K562 (cell line): ENCODE results near the gene VPS41. TPM values are rescaled to one million over a fixed set of nuclear protein-coding genes. Genes with fewer than 3 reads are reported as not detected.
A peak's percentile ranks its signal among the peaks of the same experiment; 100 is the strongest.

Source experiments
- ATAC-seq: fragments of 200-7000 bp; cut with Tn5 transposase; 3 replicates; pipeline ENCODE4 v1.9.1; 2020; ENCODE audit warnings: moderate library complexity
- BruUV-seq: library from RNA; stranded (reverse); fragments of 400-500 nt; replicated peaks from 2 replicates; lab custom pipeline; 2021; lab: Mats Ljungman, UMichigan
- CTCF ChIA-PET: fragments of 300-600 bp; formaldehyde crosslinking; extraction: SDS; loops from one replicate; lab custom pipeline; 2021; ENCODE audit warnings: low intra/inter-chr PET ratio; lab: Yijun Ruan, JAX
- POLR2A ChIA-PET: fragments of 300-600, 350-650 bp; sonication (Branson Sonifier 250); formaldehyde crosslinking; extraction: SDS; loops from one replicate; lab custom pipeline; 2021; ENCODE audit warnings: antibody characterized with exemption, inconsistent platforms; lab: Yijun Ruan, JAX
- DNase-seq, 4 experiments: peaks; one replicate each; pipeline versions ENCODE4 v3.0.0 to v3.0.0-alpha.2; 2011 to 2018; ENCODE audit warnings: low spot score in 3 of 4, mixed read lengths in 3 of 4; ENCODE audit errors: extremely low read depth in 1 of 4
- FAIRE-seq: peaks from 2 replicates; lab custom pipeline; 2011; peaks lifted over from hg19 to GRCh38; lab: Jason Lieb, UNC
- H2AFZ ChIP-seq: 2 replicates; pipeline ENCODE4 v1.6.0; 2011; ENCODE audit warnings: low read depth, low read length, control low read depth, inconsistent platforms
- H3K27ac ChIP-seq: fragments of 200-600 bp; 3 replicates; pipeline ENCODE4 v1.8.0; 2011; ENCODE audit warnings: low read depth, mild to moderate bottlenecking, control low read depth, inconsistent platforms, low read length, moderate library complexity, mixed read lengths; ENCODE audit errors: extremely low read depth
- H3K27me3 ChIP-seq, 2 experiments: fragments of 300-600 bp in 1 of 2; 2 replicates in 1 of 2; 3 replicates in 1 of 2; pipeline versions ENCODE4 v1.6.0 to v1.8.0; 2011; ENCODE audit warnings: inconsistent platforms in 2 of 2, low read length in 2 of 2, mild to moderate bottlenecking in 1 of 2, mixed read lengths in 1 of 2, moderate library complexity in 1 of 2; ENCODE audit not compliant: control insufficient read depth in 2 of 2, insufficient read depth in 2 of 2
- H3K36me3 ChIP-seq: fragments of 300-600 bp; 3 replicates; pipeline ENCODE4 v1.8.0; 2011; ENCODE audit warnings: mild to moderate bottlenecking, low read length, inconsistent platforms; ENCODE audit not compliant: control insufficient read depth, insufficient read depth
- H3K4me1 ChIP-seq, 2 experiments: fragments of 200-600 bp in 1 of 2; replicated peaks in 1 of 2; 2 replicates in 1 of 2; 3 replicates in 1 of 2; pipeline versions ENCODE4 v1.5.1 to v1.8.0; 2011; ENCODE audit warnings: inconsistent platforms in 2 of 2, low read length in 2 of 2, mild to moderate bottlenecking in 1 of 2, mixed read lengths in 1 of 2, moderate library complexity in 1 of 2; ENCODE audit not compliant: control insufficient read depth in 2 of 2, insufficient read depth in 2 of 2
- H3K4me2 ChIP-seq: 2 replicates; pipeline ENCODE4 v1.6.1; 2011; ENCODE audit warnings: low read length, control low read depth, inconsistent platforms, mixed read lengths; ENCODE audit not compliant: insufficient read depth
- H3K4me3 ChIP-seq: fragments of 200-600 bp; sonication (generic), shearing (Covaris generic); 2 replicates; pipeline ENCODE4 v1.5.1; 2016; ENCODE audit warnings: control low read depth, inconsistent platforms
- H3K79me2 ChIP-seq: fragments of 200-600 bp; 3 replicates; pipeline ENCODE4 v1.8.0; 2011; ENCODE audit warnings: low read length, inconsistent platforms; ENCODE audit not compliant: control insufficient read depth, insufficient read depth
- H3K9ac ChIP-seq, 2 experiments: 2 replicates each; pipeline versions ENCODE4 v1.6.0 to v1.6.1; 2011; ENCODE audit warnings: low read depth in 2 of 2, low read length in 2 of 2, control low read depth in 1 of 2, inconsistent platforms in 1 of 2, mild to moderate bottlenecking in 1 of 2, mixed read lengths in 1 of 2; ENCODE audit not compliant: insufficient read depth in 1 of 2
- H3K9me1 ChIP-seq: one replicate; pipeline ENCODE4 v1.6.0; 2011; ENCODE audit warnings: inconsistent platforms, mild to moderate bottlenecking, low read length, moderate library complexity; ENCODE audit not compliant: control insufficient read depth, insufficient read depth
- H3K9me3 ChIP-seq: replicated peaks from 2 replicates; pipeline ENCODE4 v1.5.1; 2011; ENCODE audit warnings: low read depth, low read length, inconsistent platforms; ENCODE audit not compliant: control insufficient read depth, insufficient read depth
- H4K20me1 ChIP-seq: replicated peaks from 2 replicates; pipeline ENCODE4 v1.6.1; 2011; ENCODE audit warnings: low read length, inconsistent platforms, mixed read lengths; ENCODE audit not compliant: control insufficient read depth, insufficient read depth
- KAT7 ChIP-seq: sonication (generic); formaldehyde crosslinking; IDR thresholded peaks from 2 replicates; pipeline ENCODE4 v1.8.0; 2022; ENCODE audit warnings: missing genetic modification reagents, mild to moderate bottlenecking, borderline replicate concordance
- PHTF2 ChIP-seq: fragments of 250-450 bp; sonication (Bioruptor Pico); IDR thresholded peaks from 2 replicates; pipeline ENCODE4 v1.5.0; 2021; ENCODE audit warnings: mild to moderate bottlenecking
- ZNF133 ChIP-seq: fragments of 250-450 bp; sonication (Bioruptor Pico); IDR thresholded peaks from 2 replicates; pipeline ENCODE4 v1.4.0; 2020; ENCODE audit warnings: mild to moderate bottlenecking
- in situ Hi-C: fragments of 300-500 bp; cut with MboI; formaldehyde crosslinking; loops from 4 replicates; pipeline ENCODE4 v1.15.0; 2018; ENCODE audit warnings: inconsistent platforms, mixed read lengths
- intact Hi-C: fragments of 100-400 bp; cut with micrococcal nuclease; formaldehyde crosslinking; loops from 2 replicates; pipeline ENCODE4 v1.14.2; 2022
- polyA plus RNA-seq, 8 experiments: library from polyadenylated mRNA; depleted of rRNA in 4 of 8; stranded (reverse) in 5 of 8; unstranded in 3 of 8; fragments of >200 nt; fragmentation: Nextera tagmentation in 2 of 8; fragmentation: Illumina TruSeq in 1 of 8; extraction: Ambion mirVana in 2 of 8; extraction: Trizol in 1 of 8; gene quantifications; 2 replicates each; pipeline versions ENCODE4 v1.2.1 to v1.2.3, GENCODE V29; 2011 to 2014; ENCODE audit warnings: inconsistent platforms in 1 of 8, missing spikeins in 1 of 8
- total RNA-seq, 7 experiments: library from RNA; depleted of rRNA in 6 of 7; stranded (reverse); fragments of >200 nt in 6 of 7; fragmentation: Illumina TruSeq in 2 of 7; extraction: Trizol in 2 of 7; gene quantifications; 2 replicates each; pipeline versions ENCODE4 v1.2.1 to v1.2.3, GENCODE V29; 2011 to 2021; ENCODE audit warnings: low replicate concordance in 1 of 7
- TF ChIP-seq, protein P1 (sequence below): fragments of 450-650 bp; conservative IDR thresholded peaks from 2 replicates; pipeline ENCODE4 v1.6.1; 2016; ENCODE audit warnings: missing genetic modification characterization, low read depth, mild to moderate bottlenecking, control low read depth, missing compliant biosample characterization
- TF ChIP-seq, protein P2 (sequence below): fragments of 250-450 bp; sonication (Bioruptor Pico); IDR thresholded peaks from 2 replicates; pipeline ENCODE4 v1.4.0; 2020
- TF ChIP-seq, protein P3 (sequence below): IDR thresholded peaks from 2 replicates; pipeline ENCODE4 v1.6.1; 2011; ENCODE audit not compliant: insufficient read length; ENCODE audit errors: extremely low read depth
- TF ChIP-seq, protein P4 (sequence below): sonication (generic); formaldehyde crosslinking; IDR thresholded peaks from 2 replicates; pipeline ENCODE4 v1.8.0; 2023; ENCODE audit warnings: missing genetic modification reagents, mild to moderate bottlenecking, borderline replicate concordance

Gene VPS41
- total and polyA plus RNA-seq, 9 of the 15 experiments (the other 6 are each of a cell fraction or from before 2014, with no cell fraction given): 17.7 to 46.8 (median 32.1) TPM

DNA sequence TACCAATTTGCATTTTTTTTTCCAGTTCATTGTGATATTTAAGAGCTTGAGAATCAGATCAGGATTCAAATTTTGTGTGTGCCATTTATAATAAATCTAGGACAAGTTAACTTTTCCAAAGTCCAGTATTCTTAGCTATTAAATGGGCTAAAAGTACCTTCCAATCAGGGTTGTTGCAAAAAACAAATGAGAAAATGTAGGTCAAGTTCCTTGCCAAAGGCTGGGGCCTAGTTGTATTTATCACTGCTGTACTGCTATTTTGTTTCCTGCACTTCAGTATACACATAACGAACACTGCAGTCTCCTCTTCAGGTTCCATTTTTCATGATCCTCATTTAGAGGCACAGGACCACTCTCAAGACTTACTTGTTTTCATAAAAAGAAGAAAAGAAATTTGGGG lies 7.4 kb upstream of the VPS41 start (continued):
- TF ChIP-seq, protein P1, sequence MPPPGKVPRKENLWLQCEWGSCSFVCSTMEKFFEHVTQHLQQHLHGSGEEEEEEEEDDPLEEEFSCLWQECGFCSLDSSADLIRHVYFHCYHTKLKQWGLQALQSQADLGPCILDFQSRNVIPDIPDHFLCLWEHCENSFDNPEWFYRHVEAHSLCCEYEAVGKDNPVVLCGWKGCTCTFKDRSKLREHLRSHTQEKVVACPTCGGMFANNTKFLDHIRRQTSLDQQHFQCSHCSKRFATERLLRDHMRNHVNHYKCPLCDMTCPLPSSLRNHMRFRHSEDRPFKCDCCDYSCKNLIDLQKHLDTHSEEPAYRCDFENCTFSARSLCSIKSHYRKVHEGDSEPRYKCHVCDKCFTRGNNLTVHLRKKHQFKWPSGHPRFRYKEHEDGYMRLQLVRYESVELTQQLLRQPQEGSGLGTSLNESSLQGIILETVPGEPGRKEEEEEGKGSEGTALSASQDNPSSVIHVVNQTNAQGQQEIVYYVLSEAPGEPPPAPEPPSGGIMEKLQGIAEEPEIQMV (tag): no peak
- no peak for TF ChIP-seq KAT7
- TF ChIP-seq, all 486 proteins: peak for 0

DNA sequence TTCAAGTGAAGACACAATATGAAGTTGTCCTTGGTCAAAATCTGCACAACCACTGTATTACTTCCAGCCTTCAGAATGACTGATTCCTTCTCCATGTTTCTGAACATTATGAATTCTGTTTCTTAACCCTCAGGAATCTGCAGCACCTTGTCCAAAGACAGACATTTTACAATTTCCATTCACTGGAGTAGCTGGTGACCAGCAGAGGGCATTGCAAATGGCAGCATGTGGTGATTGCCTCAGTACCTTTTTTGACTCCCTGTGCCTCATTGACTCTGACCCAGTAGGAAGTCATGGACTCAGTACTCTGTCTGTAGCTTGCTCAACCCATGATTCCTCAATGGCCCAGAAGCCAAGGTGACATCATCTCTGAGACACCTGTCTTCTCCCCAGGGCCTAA lies 879 bp upstream of the VPS41 start:
- Histone ChIP-seq H3K27me3 (no peaks in the 10 kb centered on the region), H3K79me2 (peaks cover 27% of the 10 kb centered on the region), H3K36me3 (no peaks in the 10 kb centered on the region), H3K9me3 (no peaks in the 10 kb centered on the region), H3K9ac (no peak overlapping the region), H3K4me1 (peaks cover 0 to 5% of the 10 kb centered on the region in 2 experiments; a peak in 2 of 5 replicates), H3K27ac (no peak overlapping the region), H4K20me1 (no peaks in the 10 kb centered on the region), H3K4me3 (no peak overlapping the region), H2AFZ (0 out of 2 replicates have a peak overlapping the region, but pooled peaks have one; percentile 32), H3K4me2 (no peak overlapping the region), H3K9me1 (no peaks in the 10 kb centered on the region)
- DNase-seq: peak in 1 of 4 experiments; percentile 19
- BruUV-seq: no TSS peak
- ChIA-PET POLR2A (no interaction called here), CTCF (no interaction called here)
- FAIRE-seq: peak; percentile 65
- intact Hi-C loops (no loop called here), in situ Hi-C loops (no loop called here)
- ATAC-seq: peak; percentile 14; the same call in 1 of the 3 replicates
- TF ChIP-seq, protein P2, sequence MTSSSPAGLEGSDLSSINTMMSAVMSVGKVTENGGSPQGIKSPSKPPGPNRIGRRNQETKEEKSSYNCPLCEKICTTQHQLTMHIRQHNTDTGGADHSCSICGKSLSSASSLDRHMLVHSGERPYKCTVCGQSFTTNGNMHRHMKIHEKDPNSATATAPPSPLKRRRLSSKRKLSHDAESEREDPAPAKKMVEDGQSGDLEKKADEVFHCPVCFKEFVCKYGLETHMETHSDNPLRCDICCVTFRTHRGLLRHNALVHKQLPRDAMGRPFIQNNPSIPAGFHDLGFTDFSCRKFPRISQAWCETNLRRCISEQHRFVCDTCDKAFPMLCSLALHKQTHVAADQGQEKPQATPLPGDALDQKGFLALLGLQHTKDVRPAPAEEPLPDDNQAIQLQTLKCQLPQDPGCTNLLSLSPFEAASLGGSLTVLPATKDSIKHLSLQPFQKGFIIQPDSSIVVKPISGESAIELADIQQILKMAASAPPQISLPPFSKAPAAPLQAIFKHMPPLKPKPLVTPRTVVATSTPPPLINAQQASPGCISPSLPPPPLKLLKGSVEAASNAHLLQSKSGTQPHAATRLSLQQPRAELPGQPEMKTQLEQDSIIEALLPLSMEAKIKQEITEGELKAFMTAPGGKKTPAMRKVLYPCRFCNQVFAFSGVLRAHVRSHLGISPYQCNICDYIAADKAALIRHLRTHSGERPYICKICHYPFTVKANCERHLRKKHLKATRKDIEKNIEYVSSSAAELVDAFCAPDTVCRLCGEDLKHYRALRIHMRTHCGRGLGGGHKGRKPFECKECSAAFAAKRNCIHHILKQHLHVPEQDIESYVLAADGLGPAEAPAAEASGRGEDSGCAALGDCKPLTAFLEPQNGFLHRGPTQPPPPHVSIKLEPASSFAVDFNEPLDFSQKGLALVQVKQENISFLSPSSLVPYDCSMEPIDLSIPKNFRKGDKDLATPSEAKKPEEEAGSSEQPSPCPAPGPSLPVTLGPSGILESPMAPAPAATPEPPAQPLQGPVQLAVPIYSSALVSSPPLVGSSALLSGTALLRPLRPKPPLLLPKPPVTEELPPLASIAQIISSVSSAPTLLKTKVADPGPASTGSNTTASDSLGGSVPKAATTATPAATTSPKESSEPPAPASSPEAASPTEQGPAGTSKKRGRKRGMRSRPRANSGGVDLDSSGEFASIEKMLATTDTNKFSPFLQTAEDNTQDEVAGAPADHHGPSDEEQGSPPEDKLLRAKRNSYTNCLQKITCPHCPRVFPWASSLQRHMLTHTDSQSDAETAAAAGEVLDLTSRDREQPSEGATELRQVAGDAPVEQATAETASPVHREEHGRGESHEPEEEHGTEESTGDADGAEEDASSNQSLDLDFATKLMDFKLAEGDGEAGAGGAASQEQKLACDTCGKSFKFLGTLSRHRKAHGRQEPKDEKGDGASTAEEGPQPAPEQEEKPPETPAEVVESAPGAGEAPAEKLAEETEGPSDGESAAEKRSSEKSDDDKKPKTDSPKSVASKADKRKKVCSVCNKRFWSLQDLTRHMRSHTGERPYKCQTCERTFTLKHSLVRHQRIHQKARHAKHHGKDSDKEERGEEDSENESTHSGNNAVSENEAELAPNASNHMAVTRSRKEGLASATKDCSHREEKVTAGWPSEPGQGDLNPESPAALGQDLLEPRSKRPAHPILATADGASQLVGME (CRISPR knock-in tag): no peak
- TF ChIP-seq, protein P3, sequence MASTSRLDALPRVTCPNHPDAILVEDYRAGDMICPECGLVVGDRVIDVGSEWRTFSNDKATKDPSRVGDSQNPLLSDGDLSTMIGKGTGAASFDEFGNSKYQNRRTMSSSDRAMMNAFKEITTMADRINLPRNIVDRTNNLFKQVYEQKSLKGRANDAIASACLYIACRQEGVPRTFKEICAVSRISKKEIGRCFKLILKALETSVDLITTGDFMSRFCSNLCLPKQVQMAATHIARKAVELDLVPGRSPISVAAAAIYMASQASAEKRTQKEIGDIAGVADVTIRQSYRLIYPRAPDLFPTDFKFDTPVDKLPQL: no peak
- TF ChIP-seq, protein P4, sequence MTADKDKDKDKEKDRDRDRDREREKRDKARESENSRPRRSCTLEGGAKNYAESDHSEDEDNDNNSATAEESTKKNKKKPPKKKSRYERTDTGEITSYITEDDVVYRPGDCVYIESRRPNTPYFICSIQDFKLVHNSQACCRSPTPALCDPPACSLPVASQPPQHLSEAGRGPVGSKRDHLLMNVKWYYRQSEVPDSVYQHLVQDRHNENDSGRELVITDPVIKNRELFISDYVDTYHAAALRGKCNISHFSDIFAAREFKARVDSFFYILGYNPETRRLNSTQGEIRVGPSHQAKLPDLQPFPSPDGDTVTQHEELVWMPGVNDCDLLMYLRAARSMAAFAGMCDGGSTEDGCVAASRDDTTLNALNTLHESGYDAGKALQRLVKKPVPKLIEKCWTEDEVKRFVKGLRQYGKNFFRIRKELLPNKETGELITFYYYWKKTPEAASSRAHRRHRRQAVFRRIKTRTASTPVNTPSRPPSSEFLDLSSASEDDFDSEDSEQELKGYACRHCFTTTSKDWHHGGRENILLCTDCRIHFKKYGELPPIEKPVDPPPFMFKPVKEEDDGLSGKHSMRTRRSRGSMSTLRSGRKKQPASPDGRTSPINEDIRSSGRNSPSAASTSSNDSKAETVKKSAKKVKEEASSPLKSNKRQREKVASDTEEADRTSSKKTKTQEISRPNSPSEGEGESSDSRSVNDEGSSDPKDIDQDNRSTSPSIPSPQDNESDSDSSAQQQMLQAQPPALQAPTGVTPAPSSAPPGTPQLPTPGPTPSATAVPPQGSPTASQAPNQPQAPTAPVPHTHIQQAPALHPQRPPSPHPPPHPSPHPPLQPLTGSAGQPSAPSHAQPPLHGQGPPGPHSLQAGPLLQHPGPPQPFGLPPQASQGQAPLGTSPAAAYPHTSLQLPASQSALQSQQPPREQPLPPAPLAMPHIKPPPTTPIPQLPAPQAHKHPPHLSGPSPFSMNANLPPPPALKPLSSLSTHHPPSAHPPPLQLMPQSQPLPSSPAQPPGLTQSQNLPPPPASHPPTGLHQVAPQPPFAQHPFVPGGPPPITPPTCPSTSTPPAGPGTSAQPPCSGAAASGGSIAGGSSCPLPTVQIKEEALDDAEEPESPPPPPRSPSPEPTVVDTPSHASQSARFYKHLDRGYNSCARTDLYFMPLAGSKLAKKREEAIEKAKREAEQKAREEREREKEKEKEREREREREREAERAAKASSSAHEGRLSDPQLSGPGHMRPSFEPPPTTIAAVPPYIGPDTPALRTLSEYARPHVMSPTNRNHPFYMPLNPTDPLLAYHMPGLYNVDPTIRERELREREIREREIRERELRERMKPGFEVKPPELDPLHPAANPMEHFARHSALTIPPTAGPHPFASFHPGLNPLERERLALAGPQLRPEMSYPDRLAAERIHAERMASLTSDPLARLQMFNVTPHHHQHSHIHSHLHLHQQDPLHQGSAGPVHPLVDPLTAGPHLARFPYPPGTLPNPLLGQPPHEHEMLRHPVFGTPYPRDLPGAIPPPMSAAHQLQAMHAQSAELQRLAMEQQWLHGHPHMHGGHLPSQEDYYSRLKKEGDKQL (CRISPR knock-in tag): no peak
- TF ChIP-seq PHTF2 (CRISPR knock-in tag): no peak
- TF ChIP-seq ZNF133 (CRISPR knock-in tag): no peak
